GDM1 (cell line): ENCODE data around the gene GNG10.
"Not testable (repeated sequence)": the region's sequence is repeated elsewhere in the genome, so short reads cannot be mapped to it uniquely, and the experiment has no call there.

Experiments used
- DNase-seq: peaks from one replicate; lab custom pipeline; 2025; lab: John Stamatoyannopoulos, UW

Gene GNG10

GRCh38 chr9:111649016-111649415 is 12.4 kb upstream of the GNG10 start:
- no peak for DNase-seq

GRCh38 chr9:111657051-111657450 is 4.4 kb upstream of the GNG10 start:
- no peak for DNase-seq

DNA sequence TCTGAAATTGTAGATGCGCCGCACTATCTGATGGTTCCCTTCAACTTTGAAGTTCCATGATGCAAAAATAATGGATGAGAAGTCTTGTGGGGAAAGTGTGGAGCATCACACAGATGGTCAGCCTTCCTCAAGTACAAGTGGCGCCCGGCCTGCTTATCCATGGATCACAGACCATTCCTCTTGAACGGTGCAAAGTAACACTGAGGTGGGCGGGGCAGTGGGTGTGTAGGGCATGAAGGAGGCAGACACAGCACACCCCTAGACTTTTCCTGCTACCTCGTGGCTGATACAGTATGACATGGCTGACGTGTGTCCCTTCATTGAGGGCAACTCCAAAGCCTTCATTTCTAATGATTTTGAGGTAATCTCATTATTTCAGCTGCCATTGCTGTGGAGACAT is 2.5 kb upstream of the GNG10 start:
- DNase-seq = no peak

GRCh38 chr9:111659691-111660090 is 1.7 kb upstream of the GNG10 start:
- DNase-seq = no peak

DNA sequence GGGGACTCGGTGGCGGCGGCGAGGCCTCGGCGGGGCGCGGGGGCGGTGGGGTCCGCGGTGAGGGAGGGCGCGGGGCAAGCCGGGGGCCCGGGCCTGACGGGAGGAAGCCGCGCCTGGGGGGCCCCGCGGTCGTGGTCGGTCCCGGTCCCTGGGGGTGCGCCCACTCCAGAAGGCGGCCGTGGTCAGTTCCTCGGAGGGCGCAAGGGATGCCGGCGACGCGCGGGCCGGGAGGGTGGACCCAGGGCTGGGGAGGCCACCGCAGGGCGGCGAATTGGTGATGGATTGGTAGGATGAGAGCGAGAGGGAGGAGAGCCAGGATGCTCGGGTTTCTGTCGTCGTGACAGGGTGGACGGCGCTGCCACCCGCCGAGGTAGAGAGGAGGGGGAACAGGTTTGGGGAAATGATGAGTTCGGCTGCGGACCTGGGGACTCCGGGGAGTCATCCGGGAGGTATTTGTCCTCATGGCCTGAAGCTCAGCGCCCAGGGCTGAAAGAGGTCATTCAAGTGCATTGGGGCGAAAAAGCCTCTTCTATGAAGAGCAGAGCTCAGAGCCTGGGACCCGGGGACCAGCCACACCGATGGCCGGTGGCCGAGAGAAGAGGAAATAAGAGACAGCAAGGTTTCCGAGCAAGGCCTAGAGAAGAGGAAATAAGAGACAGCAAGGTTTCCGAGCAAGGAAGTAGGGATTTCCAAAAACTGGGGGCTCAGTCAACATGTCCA is 557 bp downstream of the GNG10 start:
- DNase-seq = no peak

GRCh38 chr9:111662576-111663300 is 1.3 kb downstream of the GNG10 start:
- DNase-seq = peak; percentile 49

GRCh38 chr9:111663301-111663823 is 2.0 kb downstream of the GNG10 start:
- DNase-seq = no peak

- DNase-seq = no peak
Observed at GRCh38 chr9:111668026-111668573, 6.7 kb downstream of the GNG10 start.

DNA sequence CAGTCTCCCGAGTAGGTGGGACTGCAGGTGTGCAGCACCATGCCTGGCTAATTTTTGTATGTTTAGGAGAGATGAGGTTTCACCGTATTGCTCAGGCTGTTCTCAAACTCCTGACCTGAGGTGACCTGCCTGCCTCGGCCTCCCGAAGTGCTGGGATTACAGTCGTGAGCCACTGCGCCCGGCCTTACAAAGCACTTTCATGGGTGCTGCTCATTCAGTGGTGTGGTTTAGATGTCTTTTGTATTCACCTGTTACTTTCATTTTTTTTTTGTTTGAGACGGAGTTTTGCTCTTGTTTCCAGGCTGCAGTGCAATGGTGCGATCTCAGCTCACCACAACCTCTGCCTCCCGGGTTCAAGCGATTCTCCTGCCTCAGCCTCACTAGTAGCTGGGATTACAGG is 7.2 kb downstream of the GNG10 start:
- not testable (repeated sequence) for DNase-seq

- DNase-seq = no peak
Observed at GRCh38 chr9:111674319-111674718, 12.9 kb downstream of the GNG10 start.

GRCh38 chr9:111676116-111676515 is 14.7 kb downstream of the GNG10 start:
- no peak for DNase-seq

GRCh38 chr9:111678293-111678692 is 16.9 kb downstream of the GNG10 start:
- DNase-seq = no peak

DNA sequence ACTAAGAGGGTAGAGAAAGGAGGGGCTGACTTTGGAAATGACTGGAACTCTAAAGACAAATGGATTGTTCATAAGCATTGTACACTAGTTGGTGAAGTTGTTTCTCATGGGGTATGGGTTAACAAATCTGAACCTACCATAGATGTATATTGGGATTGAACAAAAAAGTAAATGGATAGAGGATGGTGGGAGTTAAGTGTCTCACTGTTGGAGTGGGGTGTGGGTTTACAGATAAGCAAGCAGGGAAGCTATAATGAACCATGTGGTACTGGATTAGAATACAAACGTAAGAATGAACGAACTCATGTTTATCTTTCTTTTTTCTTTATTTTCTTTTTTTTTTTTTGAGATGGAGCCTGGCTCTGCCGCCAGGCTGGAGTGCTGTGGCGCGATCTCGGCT is 17.8 kb downstream of the GNG10 start:
- DNase-seq = no peak

- DNase-seq = no peak
Observed at GRCh38 chr9:111683392-111683791, 22.0 kb downstream of the GNG10 start.

- peak; percentile 13 for DNase-seq
Observed at GRCh38 chr9:111691672-111692329, 30.4 kb downstream of the GNG10 start.

DNA sequence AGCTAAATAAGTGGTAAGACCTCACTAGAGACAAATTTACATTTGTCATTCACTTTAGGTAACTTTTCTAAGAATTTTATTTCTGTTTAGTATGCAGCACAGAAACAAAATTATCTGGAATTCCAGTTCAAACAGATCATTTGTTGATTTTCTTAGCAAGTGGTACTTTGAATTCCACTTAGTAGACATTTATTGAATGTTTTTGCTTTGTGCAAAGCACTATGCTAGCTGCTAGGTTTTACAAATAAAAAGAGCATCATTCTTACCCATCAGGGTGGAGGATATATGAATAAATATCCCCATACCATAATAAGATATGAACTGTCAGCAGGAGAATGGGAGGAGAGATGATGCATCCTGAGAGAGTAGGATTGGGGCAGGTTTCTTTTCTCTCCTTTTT is 35.4 kb downstream of the GNG10 start:
- DNase-seq = no peak

GRCh38 chr9:111700776-111701175 is 39.4 kb downstream of the GNG10 start:
- DNase-seq = no peak

- no peak for DNase-seq
Observed at GRCh38 chr9:111704503-111704902, 43.1 kb downstream of the GNG10 start.

GRCh38 chr9:111711548-111711947 is 50.1 kb downstream of the GNG10 start:
- DNase-seq = no peak

DNA sequence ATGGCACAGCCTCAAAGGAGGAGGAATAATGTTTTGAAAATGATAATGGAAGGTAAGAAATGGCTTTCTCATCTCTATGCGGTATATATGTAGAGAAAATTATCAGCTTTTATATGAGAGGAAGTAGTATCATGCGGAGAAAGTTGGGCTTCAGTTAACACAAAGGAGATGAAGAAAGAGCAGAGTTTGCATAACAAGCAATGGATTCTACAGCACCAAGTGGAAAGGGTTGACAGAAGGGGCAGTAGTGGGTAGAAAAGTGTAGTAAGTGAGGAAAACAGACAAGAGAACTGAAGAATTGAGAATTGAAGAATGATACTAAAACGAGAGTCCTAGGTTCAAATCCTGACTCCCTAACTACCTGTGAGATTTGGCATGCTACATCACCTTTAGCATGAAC is 51.0 kb downstream of the GNG10 start:
- DNase-seq = no peak

DNA sequence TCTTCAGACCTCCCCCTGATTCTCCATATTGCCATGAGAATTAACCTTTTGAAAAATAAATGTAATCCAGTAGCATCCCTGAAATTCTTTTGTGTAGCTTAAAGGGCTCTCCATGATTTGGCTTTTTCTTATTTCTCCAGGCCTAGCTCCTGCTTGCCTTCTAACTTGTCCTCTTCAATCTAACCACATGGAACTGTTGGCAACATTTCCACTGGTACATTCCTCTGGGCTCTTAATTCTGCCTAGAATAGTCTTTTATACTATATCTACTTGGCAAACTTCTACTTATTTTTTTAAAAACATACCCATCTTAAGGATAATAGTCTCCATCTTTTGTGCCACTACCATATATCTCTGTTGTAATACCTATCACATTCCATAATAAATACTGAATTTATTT is 54.1 kb downstream of the GNG10 start:
- no peak for DNase-seq

GRCh38 chr9:111719541-111719940 is 58.1 kb downstream of the GNG10 start:
- DNase-seq = no peak
